ENCODE data around the gene PEF1. TPM values are rescaled to one million over a fixed set of nuclear protein-coding genes. Genes with fewer than 3 reads are reported as not detected.

PEF1 gene
- total RNA-seq, 1 donor from 2014 or later, result 38.9 TPM

DNA sequence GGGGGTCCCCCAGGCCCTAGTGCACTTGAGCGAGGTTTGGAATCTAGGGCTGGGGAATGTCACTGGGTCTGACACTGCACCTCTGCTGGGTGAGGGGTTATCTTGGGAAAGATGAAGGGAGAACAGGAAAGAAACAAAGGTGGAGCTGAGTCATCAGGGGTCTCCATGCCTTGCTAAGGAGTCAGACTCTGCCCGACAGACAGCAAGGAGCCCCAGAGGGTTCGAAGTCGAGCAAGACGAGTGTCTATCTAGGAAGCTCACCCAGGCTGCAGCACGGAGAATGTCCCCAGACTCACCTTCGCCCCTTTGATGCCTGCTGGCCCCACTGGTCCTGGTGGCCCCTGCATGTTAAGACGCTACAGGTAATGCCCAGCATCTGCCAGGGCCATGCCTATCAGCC is 41.1 kb upstream of the PEF1 start:
- peaks cover 4% of the 10 kb centered on the region for H3K27me3 Mint-ChIP-seq (ENCODE audit: unreplicated experiment)
- TF ChIP-seq, protein P1, sequence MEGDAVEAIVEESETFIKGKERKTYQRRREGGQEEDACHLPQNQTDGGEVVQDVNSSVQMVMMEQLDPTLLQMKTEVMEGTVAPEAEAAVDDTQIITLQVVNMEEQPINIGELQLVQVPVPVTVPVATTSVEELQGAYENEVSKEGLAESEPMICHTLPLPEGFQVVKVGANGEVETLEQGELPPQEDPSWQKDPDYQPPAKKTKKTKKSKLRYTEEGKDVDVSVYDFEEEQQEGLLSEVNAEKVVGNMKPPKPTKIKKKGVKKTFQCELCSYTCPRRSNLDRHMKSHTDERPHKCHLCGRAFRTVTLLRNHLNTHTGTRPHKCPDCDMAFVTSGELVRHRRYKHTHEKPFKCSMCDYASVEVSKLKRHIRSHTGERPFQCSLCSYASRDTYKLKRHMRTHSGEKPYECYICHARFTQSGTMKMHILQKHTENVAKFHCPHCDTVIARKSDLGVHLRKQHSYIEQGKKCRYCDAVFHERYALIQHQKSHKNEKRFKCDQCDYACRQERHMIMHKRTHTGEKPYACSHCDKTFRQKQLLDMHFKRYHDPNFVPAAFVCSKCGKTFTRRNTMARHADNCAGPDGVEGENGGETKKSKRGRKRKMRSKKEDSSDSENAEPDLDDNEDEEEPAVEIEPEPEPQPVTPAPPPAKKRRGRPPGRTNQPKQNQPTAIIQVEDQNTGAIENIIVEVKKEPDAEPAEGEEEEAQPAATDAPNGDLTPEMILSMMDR (IDR thresholded peaks at IDR 0.05; ENCODE audit: partially characterized antibody, unreplicated experiment), result no peak
- H3K4me1 Mint-ChIP-seq (ENCODE audit: low read depth, unreplicated experiment), result peaks cover 17% of the 10 kb centered on the region
- H3K4me3 Mint-ChIP-seq (ENCODE audit: unreplicated experiment), result no peak overlapping the region
- no peaks in the 10 kb centered on the region for H3K36me3 Mint-ChIP-seq (ENCODE audit: unreplicated experiment)
- no peak for DNase-seq
- peaks cover 3% of the 10 kb centered on the region for H3K9me3 Mint-ChIP-seq (ENCODE audit: unreplicated experiment)
- H3K27ac Mint-ChIP-seq (ENCODE audit: unreplicated experiment), result no peak overlapping the region

DNA sequence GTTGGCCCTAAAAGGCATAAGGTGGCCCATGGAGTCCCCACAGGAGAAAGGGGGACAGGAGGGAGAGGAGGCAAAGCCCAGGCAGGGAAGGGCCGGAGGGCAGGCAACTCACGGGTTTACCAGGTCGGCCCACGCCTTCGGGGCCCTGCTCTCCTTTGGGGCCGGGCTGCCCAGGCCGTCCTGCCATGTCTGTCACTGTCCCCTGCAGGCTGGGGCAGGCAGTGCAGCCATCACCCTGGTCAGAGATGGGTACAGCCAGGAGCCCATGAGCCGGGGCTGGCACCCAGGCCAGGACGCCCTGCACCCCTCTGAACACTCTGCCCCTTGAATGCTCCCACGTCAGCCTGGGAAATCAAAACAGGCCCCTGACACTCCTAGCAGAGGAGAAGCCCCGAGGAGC is 39.3 kb upstream of the PEF1 start:
- peaks cover 3% of the 10 kb centered on the region for H3K9me3 Mint-ChIP-seq (ENCODE audit: unreplicated experiment)

GRCh38 chr1:31681415-31681814 is 36.7 kb upstream of the PEF1 start:
- H3K4me3 Mint-ChIP-seq (ENCODE audit: unreplicated experiment), result no peak overlapping the region

More for the DNA sequence above, 39.3 kb upstream of the PEF1 start:
- Mint-ChIP-seq H3K4me3 (ENCODE audit: unreplicated experiment) (no peak overlapping the region), H3K4me1 (ENCODE audit: low read depth, unreplicated experiment) (peaks cover 10% of the 10 kb centered on the region), H3K36me3 (ENCODE audit: unreplicated experiment) (no peaks in the 10 kb centered on the region), H3K27ac (ENCODE audit: unreplicated experiment) (no peak overlapping the region), H3K27me3 (ENCODE audit: unreplicated experiment) (peaks cover 5% of the 10 kb centered on the region)
- no peak for DNase-seq
- TF ChIP-seq, protein P1 (IDR thresholded peaks at IDR 0.05; ENCODE audit: partially characterized antibody, unreplicated experiment), result peak; percentile 70

DNA sequence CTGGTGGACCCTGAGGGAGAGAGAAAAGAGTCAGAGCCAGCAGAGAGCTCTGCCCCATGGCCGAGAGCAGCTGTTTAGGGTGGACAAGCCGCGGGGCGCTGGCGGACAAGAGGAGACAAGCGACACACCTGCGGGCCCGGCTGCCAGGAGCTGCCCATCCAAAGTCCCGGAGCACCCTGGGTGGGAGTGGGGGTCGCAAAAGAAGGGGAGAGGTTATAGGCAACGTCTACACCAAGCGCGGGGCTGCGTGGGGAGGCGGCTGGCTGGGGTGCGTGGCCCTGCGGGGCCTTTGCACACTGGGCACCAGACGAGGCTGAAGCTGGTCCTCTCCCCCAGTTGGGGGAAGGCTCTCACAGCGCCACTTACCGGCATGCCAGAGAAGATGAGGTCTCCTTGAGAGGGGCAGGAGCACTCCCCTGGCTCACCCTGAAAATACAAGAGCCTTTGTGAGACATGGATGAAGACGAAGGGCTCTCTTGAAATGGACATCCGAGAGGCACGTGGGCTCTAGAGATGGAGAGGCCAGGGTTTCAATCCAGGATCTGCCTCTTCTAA is 35.1 kb upstream of the PEF1 start:
- H3K9me3 Mint-ChIP-seq (ENCODE audit: unreplicated experiment), result peaks cover 4% of the 10 kb centered on the region
- no peaks in the 10 kb centered on the region for H3K36me3 Mint-ChIP-seq (ENCODE audit: unreplicated experiment)
- peaks cover 12% of the 10 kb centered on the region for H3K4me1 Mint-ChIP-seq (ENCODE audit: low read depth, unreplicated experiment)
- TF ChIP-seq, protein P1 (IDR thresholded peaks at IDR 0.05; ENCODE audit: partially characterized antibody, unreplicated experiment), result no peak
- no peak overlapping the region for H3K4me3 Mint-ChIP-seq (ENCODE audit: unreplicated experiment)
- H3K27ac Mint-ChIP-seq (ENCODE audit: unreplicated experiment), result no peak overlapping the region
- H3K27me3 Mint-ChIP-seq (ENCODE audit: unreplicated experiment), result peaks cover 5% of the 10 kb centered on the region
- no peak for DNase-seq

More at GRCh38 chr1:31681415-31681814, 36.7 kb upstream of the PEF1 start:
- peaks cover 5% of the 10 kb centered on the region for H3K27me3 Mint-ChIP-seq (ENCODE audit: unreplicated experiment)
- H3K4me1 Mint-ChIP-seq (ENCODE audit: low read depth, unreplicated experiment), result peaks cover 9% of the 10 kb centered on the region
- H3K9me3 Mint-ChIP-seq (ENCODE audit: unreplicated experiment), result peaks cover 3% of the 10 kb centered on the region
- no peak for DNase-seq
- TF ChIP-seq, protein P1 (IDR thresholded peaks at IDR 0.05; ENCODE audit: partially characterized antibody, unreplicated experiment), result no peak
- H3K27ac Mint-ChIP-seq (ENCODE audit: unreplicated experiment), result no peak overlapping the region
- no peaks in the 10 kb centered on the region for H3K36me3 Mint-ChIP-seq (ENCODE audit: unreplicated experiment)

DNA sequence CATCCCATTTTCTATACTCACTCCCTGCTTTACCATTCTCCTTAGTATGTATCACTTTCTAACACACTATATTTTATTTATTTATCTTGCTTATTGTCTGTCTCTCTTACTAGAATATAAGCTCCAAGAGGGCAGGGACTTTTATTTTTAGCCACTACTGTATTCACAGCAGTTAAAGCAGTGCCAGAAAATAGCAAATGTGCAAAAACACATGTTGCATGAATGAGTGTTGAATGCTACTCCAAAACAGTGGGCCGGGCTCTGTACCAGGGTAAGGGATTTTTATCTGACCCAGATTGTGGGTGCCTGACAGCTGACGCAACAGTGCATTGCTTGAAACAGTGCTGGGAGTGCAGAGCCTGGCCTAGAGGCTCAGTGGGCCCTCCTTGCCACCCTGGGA is 34.4 kb upstream of the PEF1 start:
- peaks cover 5% of the 10 kb centered on the region for H3K27me3 Mint-ChIP-seq (ENCODE audit: unreplicated experiment)
- peaks cover 6% of the 10 kb centered on the region for H3K9me3 Mint-ChIP-seq (ENCODE audit: unreplicated experiment)
- TF ChIP-seq, protein P1 (IDR thresholded peaks at IDR 0.05; ENCODE audit: partially characterized antibody, unreplicated experiment), result no peak
- H3K4me3 Mint-ChIP-seq (ENCODE audit: unreplicated experiment), result no peak overlapping the region
- peaks cover 17% of the 10 kb centered on the region for H3K4me1 Mint-ChIP-seq (ENCODE audit: low read depth, unreplicated experiment)
- DNase-seq, result no peak
- no peaks in the 10 kb centered on the region for H3K36me3 Mint-ChIP-seq (ENCODE audit: unreplicated experiment)
- H3K27ac Mint-ChIP-seq (ENCODE audit: unreplicated experiment), result no peak overlapping the region

Measured in glutamatergic neuron (in vitro differentiated cells).